NCI-H748 (cell line): ENCODE measurements around the gene COL5A2.

Source experiments
- DNase-seq: peaks from one replicate; lab custom pipeline; 2025; ENCODE audit not compliant: unreplicated experiment; lab: John Stamatoyannopoulos, UW

COL5A2 gene

DNA sequence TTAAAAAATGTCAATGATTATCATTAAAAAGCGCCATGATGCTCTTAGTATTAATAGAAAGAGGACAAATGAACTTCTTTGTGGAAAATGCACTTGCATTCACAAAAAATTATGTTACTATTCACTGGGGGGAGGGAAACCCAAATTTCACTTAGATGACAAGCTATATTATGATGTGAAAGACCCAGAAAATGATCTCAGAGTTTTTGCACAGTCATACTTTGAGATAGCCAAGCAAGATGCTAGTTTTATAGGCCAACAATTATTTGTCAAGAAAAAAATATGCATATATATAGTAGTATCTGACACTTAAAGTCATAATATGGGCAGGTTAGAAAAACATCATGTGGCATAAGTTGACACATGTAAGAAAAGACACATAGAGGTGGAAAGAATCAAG is 31.6 kb downstream of the COL5A2 start:
- no peak for DNase-seq

DNA sequence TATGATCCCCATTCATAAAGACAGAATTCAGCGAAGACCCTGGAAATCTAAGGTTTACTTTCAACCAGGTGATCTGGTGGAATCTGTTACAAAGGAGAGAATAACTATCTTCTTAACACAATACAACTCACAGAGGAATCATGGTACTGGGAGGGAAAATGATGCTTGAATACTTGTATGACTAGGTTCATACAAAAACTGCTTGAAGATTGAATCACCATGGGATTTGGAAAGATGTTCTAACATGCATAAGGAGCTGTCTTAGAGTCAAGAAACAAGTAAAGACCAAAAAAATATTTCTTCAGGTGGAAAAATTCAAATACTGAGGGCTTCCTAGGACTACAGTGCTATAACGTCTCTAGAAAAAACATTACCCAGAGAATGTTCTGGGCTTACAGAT is 32.2 kb downstream of the COL5A2 start:
- DNase-seq, result no peak

DNA sequence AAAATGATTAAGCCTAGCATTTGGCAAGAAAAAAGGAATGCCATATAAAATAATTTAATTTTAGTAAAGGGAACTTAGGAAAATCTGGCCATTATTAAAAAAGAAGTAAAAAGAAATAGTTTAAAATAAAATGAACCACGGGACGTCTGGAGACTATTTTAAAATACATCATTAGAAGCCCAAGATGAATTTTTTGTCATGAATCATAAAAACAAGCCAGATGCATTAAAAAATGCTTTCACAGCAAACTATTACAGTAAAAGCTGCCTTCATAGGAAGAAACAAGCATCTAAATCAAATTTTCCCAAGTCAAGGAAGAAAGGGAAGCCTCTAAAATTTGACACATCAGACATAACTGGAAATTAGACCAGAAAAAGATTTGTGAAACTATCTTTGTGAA is 33.0 kb downstream of the COL5A2 start:
- no peak for DNase-seq

DNA sequence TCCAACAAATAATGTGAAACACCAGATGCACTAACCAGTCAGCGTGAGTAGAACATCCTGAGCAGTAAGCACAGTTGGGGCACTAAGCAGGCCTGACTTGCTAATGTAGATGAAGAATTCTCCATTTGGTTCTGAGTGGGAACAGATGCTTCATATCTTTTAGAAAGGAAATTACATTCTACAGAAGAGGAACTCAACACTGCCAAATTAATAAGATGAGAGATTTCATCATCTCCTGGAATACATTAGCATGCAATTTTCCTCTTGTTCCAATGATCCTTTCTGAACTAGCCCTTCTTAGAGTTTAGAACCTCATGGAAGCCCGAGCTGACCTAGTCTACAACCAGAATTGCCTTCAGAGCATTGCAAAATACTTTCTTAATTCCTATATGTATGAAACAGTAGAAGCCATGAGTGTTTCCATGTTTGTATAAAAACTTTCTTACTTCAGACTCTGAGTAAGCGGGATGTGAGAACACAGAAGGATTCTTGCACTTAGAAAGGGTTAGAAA is 34.8 kb downstream of the COL5A2 start:
- DNase-seq, result no peak

DNA sequence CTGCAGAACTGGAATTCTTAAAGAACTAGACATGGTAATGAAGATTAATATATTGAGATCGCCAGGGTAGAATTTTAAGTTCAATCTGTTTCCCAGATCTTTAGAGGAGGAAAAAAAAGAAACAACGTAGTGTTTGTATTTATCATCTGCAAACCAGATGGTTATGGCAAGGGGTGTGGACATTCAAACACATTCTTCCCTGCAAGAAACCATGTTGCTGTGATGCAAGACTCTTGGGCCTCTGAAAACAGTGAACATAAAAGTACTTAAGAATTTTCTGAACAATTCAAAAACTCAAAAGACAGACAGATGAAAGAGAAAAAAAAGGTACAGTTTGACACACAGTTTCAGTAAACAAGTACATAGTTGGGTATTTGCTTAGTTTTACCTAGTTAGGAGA is 35.6 kb downstream of the COL5A2 start:
- no peak for DNase-seq

DNA sequence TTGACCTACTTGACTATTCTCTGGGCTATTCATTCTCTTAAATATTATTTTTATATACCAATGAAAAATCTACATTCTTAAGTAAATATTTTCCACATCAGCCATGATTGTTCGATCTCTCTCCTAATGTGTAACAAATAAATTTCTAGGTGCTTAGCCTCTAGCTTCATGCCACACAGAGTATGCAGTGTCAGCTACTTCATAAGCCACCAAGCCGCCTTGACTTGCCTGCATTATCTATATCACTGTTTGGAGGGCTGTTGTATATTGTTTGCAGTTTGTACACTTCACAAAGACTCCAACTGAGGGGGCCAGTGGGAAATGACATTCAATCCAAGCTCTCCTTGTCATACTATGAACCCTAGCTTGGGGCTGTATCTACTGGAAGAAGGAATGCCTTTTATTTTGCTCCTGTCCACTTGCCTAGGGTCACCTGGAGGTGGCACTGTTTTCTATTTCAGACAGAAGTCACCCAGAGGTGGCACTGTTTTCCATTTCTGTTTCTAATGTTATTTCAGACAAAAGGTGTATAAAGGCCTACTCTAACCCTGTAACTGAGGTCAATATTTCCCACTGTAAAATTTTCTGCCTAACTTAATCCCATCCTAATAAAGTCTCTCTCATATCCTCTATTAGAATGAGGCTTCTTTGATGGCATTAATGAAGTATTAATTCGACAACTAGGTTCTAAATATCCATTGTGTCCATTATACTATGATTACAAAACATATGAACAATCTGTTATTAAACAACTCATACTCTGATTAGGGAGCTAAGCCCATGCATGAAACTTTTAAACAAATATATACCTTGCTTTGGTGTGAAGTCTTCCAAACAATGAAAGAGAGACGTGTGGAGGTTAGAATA is 36.4 kb downstream of the COL5A2 start:
- peak; percentile 35 for DNase-seq

DNA sequence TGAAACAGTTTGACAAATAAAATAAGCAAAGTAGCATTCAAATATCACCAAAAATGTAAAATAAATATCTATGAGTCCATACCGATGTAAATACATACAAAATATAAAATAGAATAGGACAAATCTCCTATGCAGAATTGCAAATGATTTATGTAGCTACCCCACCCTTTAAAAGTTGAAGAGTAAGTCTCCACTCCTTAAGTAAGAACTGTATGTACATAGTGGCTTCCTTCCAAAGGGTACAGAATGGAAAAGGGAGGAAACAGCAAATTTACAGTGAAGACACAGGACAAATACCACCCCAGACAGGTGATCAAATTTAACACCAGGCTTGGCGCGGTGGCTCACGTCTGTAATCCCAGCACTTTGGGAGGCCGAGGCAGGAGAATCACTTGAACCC is 40.8 kb downstream of the COL5A2 start:
- no peak for DNase-seq

DNA sequence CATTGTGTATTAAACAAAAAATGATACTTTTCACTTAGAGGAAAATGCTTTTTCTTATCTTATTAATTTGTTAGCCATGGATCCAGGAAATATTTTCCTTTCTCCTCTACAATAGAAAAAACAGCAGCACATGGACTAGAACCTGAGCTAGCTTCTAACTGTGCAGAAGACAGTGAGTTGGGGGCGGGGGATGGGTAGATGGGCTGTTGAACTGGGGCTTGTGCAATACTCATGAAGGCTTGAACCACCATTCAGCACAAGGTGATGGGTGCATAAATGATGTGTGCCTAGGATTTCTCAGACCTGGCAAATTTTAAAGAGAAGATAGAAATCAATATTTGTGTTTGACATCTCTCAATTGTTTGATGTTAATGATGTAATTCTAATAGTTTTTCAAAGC is 42.0 kb downstream of the COL5A2 start:
- no peak for DNase-seq

DNA sequence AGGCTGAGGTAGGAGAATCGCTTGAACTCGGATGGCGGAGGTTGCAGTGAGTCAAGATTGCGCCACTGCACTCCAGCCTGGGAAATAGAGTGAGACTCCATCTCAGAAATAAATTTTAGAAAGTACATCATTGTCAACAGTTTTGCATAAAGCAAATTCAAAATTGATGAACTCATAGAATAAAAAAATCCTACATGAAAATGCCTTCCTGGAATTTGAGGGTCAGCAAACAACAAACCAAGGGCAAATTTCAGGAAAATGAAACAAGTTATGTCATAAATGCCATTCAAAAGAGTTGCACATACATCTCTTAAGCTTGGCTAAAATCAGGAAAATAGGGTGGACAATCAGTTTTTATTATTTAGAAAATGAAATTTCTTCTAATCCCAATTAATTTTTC is 45.1 kb downstream of the COL5A2 start:
- DNase-seq, result no peak

DNA sequence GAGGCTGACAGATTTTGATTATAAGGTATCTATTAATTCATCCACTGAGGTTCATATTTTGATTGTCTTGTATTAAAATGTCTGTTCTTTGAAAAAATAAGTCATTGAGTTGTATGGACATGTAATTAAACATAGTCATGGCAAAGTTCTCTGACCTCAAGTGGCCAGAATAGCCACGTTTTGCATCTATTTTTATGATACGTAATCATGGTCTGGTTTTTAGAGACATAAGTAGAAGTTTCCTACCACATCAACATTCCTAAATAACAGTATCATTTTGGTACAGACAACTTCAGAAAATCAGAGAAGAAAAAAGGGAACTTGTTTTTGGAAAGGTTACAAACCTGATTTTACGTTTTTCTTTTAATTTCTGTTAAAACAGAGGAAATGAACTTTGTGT is 47.6 kb downstream of the COL5A2 start:
- DNase-seq, result no peak

DNA sequence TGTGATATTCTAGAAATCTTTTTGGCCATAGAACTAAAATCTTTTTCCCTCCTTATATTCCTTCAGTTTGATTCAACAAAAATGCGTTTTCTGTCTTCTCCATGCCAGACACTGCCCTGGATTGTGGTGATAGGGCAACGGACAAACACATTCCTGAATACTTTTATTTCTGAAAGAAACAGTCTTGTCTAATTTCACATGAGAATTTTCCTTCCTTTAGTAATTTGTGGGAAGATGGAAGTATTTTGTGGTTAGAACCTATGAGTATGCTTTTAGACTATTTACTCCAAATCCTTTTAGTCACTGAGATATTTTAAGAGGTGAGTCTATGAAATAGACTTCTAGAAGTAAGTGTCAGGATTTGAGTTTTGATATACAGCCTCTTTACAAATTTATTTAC is 49.6 kb downstream of the COL5A2 start:
- no peak for DNase-seq

DNA sequence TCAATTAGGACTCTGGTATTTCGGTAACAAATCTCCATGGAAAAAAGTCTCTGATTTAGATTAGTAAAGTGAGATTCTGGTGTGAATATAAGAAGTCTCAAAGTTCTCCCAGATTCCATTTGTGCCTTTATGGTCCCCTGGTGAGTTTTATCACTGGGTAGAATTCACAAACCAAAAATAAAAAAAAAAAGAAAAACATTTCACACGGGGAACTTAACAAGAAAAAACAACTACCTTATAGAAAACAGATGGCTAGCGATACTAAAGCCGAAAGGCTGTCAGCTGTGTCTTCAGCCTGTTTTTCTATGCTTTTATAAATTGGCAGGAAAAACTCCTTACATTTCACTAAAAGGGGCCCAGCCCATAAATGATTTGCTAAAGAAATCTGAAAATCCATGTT is 50.6 kb downstream of the COL5A2 start:
- no peak for DNase-seq

DNA sequence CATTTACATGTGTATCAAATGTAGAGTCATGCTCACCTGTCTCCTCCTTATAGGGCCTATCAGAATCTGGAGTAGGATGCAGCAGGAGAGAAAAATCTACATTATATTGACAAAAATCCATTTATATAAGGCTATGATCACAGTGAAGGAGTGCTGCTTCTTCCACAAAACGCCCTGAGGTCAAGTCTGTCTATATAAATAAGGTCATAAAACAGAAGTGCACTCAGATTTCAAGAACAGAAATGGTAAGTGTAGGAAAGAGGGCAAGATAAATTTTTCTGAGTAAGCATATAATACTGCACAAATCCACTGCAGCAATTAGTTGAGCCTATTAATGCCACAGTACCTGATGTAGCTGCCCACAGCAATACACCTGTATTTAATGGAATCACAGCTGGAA is 51.8 kb downstream of the COL5A2 start:
- peak; percentile 87 for DNase-seq

DNA sequence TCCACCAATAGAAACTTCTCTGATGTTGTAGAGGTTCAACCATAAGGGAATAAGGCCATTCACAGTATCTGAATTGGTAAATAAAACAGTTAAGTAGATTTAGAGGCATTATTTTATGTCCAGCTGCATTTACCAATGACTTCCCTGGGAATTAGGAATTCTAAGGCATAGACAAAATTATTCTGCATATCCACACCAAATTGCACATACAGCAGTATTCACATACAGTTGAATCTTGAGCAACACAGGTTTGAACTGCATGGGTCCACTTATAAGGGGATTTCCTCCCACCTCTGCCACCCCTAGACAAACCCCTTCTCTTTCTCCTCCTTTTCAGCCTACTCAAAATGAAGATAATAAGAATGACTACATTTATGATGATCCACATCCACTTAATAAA is 54.4 kb downstream of the COL5A2 start:
- DNase-seq, result no peak

DNA sequence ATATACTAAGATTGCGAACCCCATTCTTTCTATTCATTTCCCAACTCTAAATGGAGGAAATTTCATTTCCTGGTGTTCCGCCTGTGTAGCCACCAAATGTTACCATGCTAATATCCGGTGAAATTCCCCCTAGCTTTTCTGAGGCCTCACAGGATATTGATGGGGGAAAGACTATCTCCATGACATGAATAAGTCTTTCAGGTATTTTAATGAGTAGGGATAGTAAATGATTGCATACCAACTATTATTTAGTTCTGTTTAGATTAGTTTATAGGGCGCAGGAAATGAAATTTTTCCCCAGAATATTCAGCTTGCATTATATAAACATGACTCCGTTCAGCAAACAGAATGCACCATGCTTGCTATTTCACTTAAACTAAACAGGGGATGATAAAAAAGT is 55.4 kb downstream of the COL5A2 start:
- DNase-seq, result no peak

DNA sequence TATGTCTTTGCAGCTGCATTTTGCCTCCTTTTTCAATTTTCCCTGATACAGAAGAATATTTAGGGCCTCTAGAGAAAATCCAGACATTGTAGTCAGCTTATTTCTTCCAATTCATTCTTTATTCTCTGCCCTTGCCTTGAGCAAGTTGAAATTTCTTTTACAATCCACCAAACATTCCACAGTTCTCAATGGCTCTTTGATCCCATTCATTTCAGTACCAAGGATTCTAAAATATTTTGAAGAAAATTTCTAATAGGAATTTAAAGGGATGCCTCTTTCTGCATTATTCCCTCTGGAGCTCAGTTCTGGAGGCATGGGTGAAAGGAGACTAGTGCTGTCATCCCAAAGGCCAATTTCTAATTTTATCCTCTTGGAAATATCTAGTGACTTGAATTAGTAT is 61.2 kb downstream of the COL5A2 start:
- no peak for DNase-seq

DNA sequence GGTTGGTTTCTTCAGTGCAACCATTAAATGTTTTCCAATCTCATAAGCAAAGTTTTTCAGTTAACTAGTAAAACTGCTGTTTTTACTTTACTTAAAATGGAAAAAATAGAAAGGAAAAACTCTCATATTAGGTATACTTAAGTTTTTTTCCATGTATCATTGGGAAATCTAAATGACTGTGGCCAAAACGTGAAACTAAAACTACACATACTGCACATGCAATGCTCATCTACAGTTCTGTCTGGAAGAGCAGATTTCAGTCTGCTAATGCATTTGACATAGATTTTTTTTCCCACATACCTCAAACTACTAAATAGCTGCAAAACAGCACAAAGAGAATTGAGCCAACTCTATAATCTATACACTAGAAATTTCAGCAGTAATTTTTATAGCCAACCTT is 62.6 kb downstream of the COL5A2 start:
- no peak for DNase-seq

DNA sequence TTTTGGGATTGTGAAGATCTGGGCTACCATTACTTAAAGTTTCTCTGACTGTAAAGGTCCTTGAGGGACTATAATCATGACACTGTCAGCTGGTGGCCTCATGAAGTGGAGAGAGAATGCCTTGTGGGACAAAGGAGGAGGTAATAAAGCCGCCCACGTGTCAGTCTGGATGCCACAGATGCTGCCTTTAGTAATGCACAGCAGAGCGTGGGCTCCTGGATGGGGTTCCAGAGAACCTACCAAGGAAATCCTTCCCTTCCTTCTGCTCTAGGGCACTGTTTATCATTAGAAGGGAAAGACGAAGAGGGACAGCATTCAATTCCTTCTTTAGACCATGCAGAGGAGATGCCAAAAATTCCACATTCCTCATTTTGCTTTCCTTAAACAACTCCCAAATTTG is 63.5 kb downstream of the COL5A2 start:
- DNase-seq, result no peak

DNA sequence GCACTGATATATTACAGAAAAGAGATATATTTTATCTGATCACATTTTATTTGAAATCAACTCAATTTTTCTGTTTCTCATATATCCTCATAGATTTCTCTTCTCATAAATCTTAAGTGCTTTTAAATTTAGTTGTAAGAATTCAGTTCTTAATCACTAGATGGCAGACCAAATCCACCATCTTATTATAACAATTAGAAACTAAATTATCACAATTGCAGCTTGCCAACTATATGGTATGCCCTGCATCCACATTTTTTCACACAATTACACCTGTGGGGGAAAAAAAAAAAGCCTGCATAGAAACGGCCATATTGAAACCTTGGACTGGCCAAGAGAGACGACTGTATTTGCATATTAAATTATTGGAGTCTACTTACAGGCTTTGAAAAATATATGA is 64.4 kb downstream of the COL5A2 start:
- DNase-seq, result no peak

DNA sequence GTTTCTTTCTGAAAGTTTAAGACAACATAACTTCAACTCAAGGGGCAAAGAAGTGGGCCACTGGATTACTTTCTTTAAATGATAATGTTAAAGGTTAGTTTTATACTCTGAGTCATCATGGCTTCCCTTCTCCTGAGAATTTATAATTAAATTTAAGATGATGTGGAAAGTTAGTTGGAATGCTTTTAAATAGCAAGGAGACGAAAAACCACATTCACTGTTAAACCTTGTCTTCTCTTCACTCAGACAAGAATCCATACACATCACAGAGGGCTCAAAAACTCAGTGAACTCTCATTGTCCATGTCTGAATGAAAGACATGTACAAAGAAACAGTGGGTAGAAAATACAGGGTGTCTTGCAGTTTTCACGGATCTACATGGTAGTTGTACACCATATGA is 65.6 kb downstream of the COL5A2 start:
- no peak for DNase-seq

DNA sequence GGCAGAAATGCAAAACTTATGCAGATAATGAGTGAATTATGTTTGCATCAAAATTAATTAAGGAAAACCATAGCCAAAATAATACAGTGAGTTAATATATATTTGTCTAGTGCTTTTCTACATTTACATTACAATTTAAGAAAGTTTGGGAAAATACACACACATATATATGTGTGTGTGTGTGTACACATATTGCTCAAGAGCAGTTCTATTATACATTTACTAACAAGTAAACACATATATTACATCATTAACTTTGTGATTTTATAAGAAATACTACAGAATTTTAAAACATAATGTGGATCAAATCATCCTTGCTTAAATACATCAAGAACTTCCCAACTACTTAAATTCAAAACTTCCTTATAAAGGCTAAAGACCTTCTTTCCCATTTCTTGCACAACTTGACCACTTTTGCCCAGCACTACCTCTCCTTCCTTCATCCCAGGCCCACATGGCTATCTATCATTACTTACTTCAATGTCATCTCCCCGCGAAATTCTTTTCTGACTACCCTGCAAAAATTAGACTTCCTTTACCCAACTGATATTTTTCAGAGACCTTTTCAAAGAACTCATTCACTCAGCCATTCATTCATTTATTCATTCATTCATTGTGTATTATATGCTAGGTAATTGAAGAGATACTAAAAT is 68.4 kb downstream of the COL5A2 start:
- DNase-seq, result no peak

DNA sequence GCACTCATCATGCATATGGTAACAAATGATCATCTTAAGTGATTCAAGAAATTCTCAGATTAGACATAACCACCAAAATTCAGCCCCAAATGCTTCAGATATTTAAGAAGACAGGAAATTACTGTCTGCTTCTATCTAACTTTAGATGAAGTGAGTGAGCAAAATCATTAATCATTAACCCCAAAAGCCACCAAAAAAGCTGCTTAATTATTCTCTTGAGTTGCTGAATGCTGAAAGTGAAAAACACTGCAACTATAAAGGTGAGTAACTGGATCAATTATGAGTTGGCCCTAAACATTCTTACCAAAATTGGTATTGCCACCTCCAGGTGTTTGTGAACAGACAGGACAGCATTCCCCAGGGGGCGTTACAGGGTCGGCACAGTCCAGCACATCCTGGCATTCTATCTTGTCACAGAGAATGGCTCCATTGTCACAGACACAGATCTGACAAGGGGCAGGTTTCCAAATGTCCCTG is 69.6 kb downstream of the COL5A2 start:
- no peak for DNase-seq
